H1 (cell line): ENCODE measurements around the gene MMP12. TPM values are rescaled to one million over a fixed set of nuclear protein-coding genes. Genes with fewer than 3 reads are reported as not detected.

Source experiments
- CTCF ChIA-PET: fragments of 300-600 bp; sonication (Branson Sonifier 250); formaldehyde crosslinking; loops from one replicate; lab custom pipeline; 2021; ENCODE audit not compliant: partially characterized antibody; lab: Charles Lee
- POLR2A ChIA-PET: fragments of 300-600 bp; sonication (Branson Sonifier 250); formaldehyde crosslinking; loops from one replicate; lab custom pipeline; 2021; ENCODE audit warnings: inconsistent platforms; ENCODE audit not compliant: partially characterized antibody; lab: Charles Lee
- DNase-seq, 2 experiments: peaks; one replicate each; pipeline versions ENCODE4 v3.0.0 to v3.0.0-alpha.2; 2010 to 2022; ENCODE audit warnings: low spot score in 2 of 2, low read depth in 1 of 2, mixed read lengths in 1 of 2
- FAIRE-seq: peaks from 2 replicates; lab custom pipeline; 2011; peaks lifted over from hg19 to GRCh38; lab: Jason Lieb, UNC
- H2AFZ ChIP-seq: 2 replicates; pipeline ENCODE4 v1.8.1; 2012; ENCODE audit warnings: low read length, inconsistent platforms
- H2AK5ac ChIP-seq: 2 replicates; pipeline ENCODE4 v1.6.1; 2013; ENCODE audit warnings: low read depth, low read length
- H2BK120ac ChIP-seq: replicated peaks from 2 replicates; pipeline ENCODE3; 2013; ENCODE audit warnings: low read depth, low read length, inconsistent platforms
- H2BK12ac ChIP-seq: 2 replicates; pipeline ENCODE4 v1.6.1; 2013; ENCODE audit warnings: low read depth, low read length
- H2BK15ac ChIP-seq: 2 replicates; pipeline ENCODE4 v1.6.1; 2013; ENCODE audit warnings: low read length
- H2BK20ac ChIP-seq: 2 replicates; pipeline ENCODE4 v1.6.1; 2013; ENCODE audit warnings: low read length
- H2BK5ac ChIP-seq: 2 replicates; pipeline ENCODE4 v1.6.1; 2013; ENCODE audit warnings: low read depth, low read length
- H3K14ac ChIP-seq: 2 replicates; pipeline ENCODE4 v1.6.1; 2013; ENCODE audit warnings: inconsistent platforms; ENCODE audit not compliant: insufficient read length
- H3K18ac ChIP-seq: 2 replicates; pipeline ENCODE4 v1.6.1; 2013; ENCODE audit warnings: low read length; ENCODE audit errors: extremely low read depth
- H3K23ac ChIP-seq: 2 replicates; pipeline ENCODE4 v1.6.1; 2013; ENCODE audit warnings: inconsistent platforms; ENCODE audit not compliant: insufficient read length
- H3K23me2 ChIP-seq: 2 replicates; pipeline ENCODE4 v1.6.1; 2013; ENCODE audit warnings: low read depth, low read length
- H3K27ac ChIP-seq: 2 replicates; pipeline ENCODE4 v1.6.1; 2011; ENCODE audit warnings: low read depth, low read length, inconsistent platforms
- H3K27me3 ChIP-seq, 4 experiments: replicated peaks in 1 of 4; 1 replicate in 1 of 4; 2 replicates in 3 of 4; pipeline versions ENCODE4 v1.6.1 to v1.8.1; 2011 to 2013; ENCODE audit warnings: low read length in 3 of 4, mild to moderate bottlenecking in 3 of 4, inconsistent platforms in 2 of 4, mixed read lengths in 2 of 4, moderate library complexity in 1 of 4; ENCODE audit not compliant: control insufficient read depth in 3 of 4, insufficient read depth in 3 of 4; ENCODE audit errors: extremely low read depth in 1 of 4
- H3K36me3 ChIP-seq, 4 experiments: 2 replicates each; pipeline versions ENCODE4 v1.6.1 to v1.8.1; 2011 to 2013; ENCODE audit warnings: mild to moderate bottlenecking in 4 of 4, low read length in 3 of 4, moderate library complexity in 2 of 4, control low read depth in 1 of 4, inconsistent platforms in 1 of 4; ENCODE audit not compliant: insufficient read depth in 4 of 4, control insufficient read depth in 2 of 4
- H3K4ac ChIP-seq: replicated peaks from 2 replicates; pipeline ENCODE3; 2013; ENCODE audit warnings: low read length, low read depth, mixed read lengths, inconsistent platforms; ENCODE audit not compliant: insufficient read length
- H3K4me1 ChIP-seq, 4 experiments: replicated peaks in 1 of 4; 1 replicate in 1 of 4; 2 replicates in 3 of 4; pipeline versions ENCODE4 v1.6.1 to v1.8.1; 2011 to 2013; ENCODE audit warnings: low read length in 3 of 4, inconsistent platforms in 2 of 4, mixed read lengths in 1 of 4; ENCODE audit not compliant: insufficient read depth in 4 of 4, control insufficient read depth in 3 of 4
- H3K4me2 ChIP-seq, 2 experiments: 2 replicates each; pipeline versions ENCODE4 v1.6.1 to v1.8.1; 2011 to 2013; ENCODE audit warnings: low read depth in 2 of 2, low read length in 2 of 2, control low read depth in 1 of 2, inconsistent platforms in 1 of 2, mild to moderate bottlenecking in 1 of 2; ENCODE audit not compliant: insufficient read depth in 1 of 2
- H3K4me3 ChIP-seq, 4 experiments: fragments of 200-600, 300-600 bp in 1 of 4; sonication (generic), shearing (Covaris generic), sonication (Bioruptor Twin) in 1 of 4; 2 replicates each; pipeline versions ENCODE4 v1.5.1 to v1.8.1; 2011 to 2016; ENCODE audit warnings: low read length in 4 of 4, low read depth in 3 of 4, control low read depth in 2 of 4, inconsistent platforms in 2 of 4, mild to moderate bottlenecking in 2 of 4, mixed read lengths in 1 of 4, moderate library complexity in 1 of 4; ENCODE audit not compliant: insufficient read depth in 2 of 4; ENCODE audit errors: extremely low read depth in 1 of 4
- H3K56ac ChIP-seq: replicated peaks from 2 replicates; pipeline ENCODE3; 2013; ENCODE audit warnings: low read depth, mild to moderate bottlenecking, mixed read lengths, low read length, inconsistent platforms; ENCODE audit not compliant: insufficient read length
- H3K79me1 ChIP-seq: 2 replicates; pipeline ENCODE4 v1.6.1; 2013; ENCODE audit warnings: low read depth, low read length, control low read depth
- H3K79me2 ChIP-seq, 2 experiments: 2 replicates each; pipeline versions ENCODE4 v1.6.1 to v1.8.1; 2012 to 2013; ENCODE audit warnings: low read length in 2 of 2, mild to moderate bottlenecking in 2 of 2, inconsistent platforms in 1 of 2; ENCODE audit not compliant: insufficient read depth in 2 of 2, control insufficient read depth in 1 of 2
- H3K9ac ChIP-seq, 4 experiments: replicated peaks in 1 of 4; 1 replicate in 1 of 4; 2 replicates in 3 of 4; pipeline versions ENCODE4 v1.6.1 to v1.8.1; 2011 to 2013; ENCODE audit warnings: low read depth in 3 of 4, low read length in 3 of 4, control low read depth in 2 of 4, mild to moderate bottlenecking in 2 of 4, moderate library complexity in 2 of 4, inconsistent platforms in 1 of 4; ENCODE audit errors: extremely low read depth in 1 of 4
- H3K9me3 ChIP-seq, 2 experiments: 2 replicates each; pipeline versions ENCODE4 v1.6.1 to v1.8.1; 2012 to 2013; ENCODE audit warnings: mild to moderate bottlenecking in 2 of 2, moderate library complexity in 2 of 2, control low read depth in 1 of 2, inconsistent platforms in 1 of 2, low read depth in 1 of 2, low read length in 1 of 2, mixed read lengths in 1 of 2; ENCODE audit not compliant: insufficient read depth in 2 of 2
- H4K20me1 ChIP-seq, 2 experiments: replicated peaks in 1 of 2; 2 replicates each; pipeline versions ENCODE3 to v1.8.1; 2011 to 2013; ENCODE audit warnings: inconsistent platforms in 2 of 2, low read length in 2 of 2, mild to moderate bottlenecking in 1 of 2; ENCODE audit not compliant: insufficient read depth in 2 of 2, control insufficient read depth in 1 of 2
- H4K5ac ChIP-seq: 2 replicates; pipeline ENCODE4 v1.6.1; 2013; ENCODE audit warnings: low read length, low read depth, mixed read lengths, inconsistent platforms; ENCODE audit not compliant: insufficient read length
- H4K8ac ChIP-seq: 2 replicates; pipeline ENCODE4 v1.8.0; 2013; ENCODE audit warnings: mild to moderate bottlenecking, moderate library complexity, low read length, inconsistent platforms; ENCODE audit not compliant: insufficient read depth; ENCODE audit errors: extremely low read depth
- H4K91ac ChIP-seq: replicated peaks from 2 replicates; pipeline ENCODE3; 2013; ENCODE audit warnings: low read length, mixed read lengths, inconsistent platforms; ENCODE audit not compliant: insufficient read length
- ASH2L ChIP-seq: fragments of 200-600, 300-600 bp; sonication (generic); IDR thresholded peaks from one replicate; pipeline ENCODE4 v1.7.1; 2017; ENCODE audit warnings: low read length
- BCL11A ChIP-seq, 2 experiments: IDR thresholded peaks; one replicate each; pipeline ENCODE4 v1.6.1; 2011; ENCODE audit warnings: low read depth in 2 of 2, low read length in 2 of 2, mild to moderate bottlenecking in 2 of 2
- E2F6 ChIP-seq: IDR thresholded peaks from 2 replicates; pipeline ENCODE4 v1.6.1; 2012; ENCODE audit warnings: inconsistent platforms
- FOSL1 ChIP-seq: IDR thresholded peaks from 2 replicates; pipeline ENCODE4 v1.6.1; 2011; ENCODE audit warnings: mild to moderate bottlenecking, low read depth, low read length, moderate library complexity; ENCODE audit not compliant: insufficient read depth
- HDAC6 ChIP-seq: IDR thresholded peaks from one replicate; pipeline ENCODE4 v1.7.1; 2012; ENCODE audit warnings: low read depth, mild to moderate bottlenecking, inconsistent platforms, low read length, moderate library complexity
- MAX ChIP-seq: IDR thresholded peaks from 2 replicates; pipeline ENCODE4 v1.6.1; 2012; ENCODE audit warnings: inconsistent platforms
- RAD21 ChIP-seq, 2 experiments: IDR thresholded peaks in 1 of 2; conservative IDR thresholded peaks in 1 of 2; 2 replicates each; pipeline ENCODE4 v1.6.1; 2011; ENCODE audit warnings: low read depth in 2 of 2, low read length in 2 of 2, improper control_type of control experiment in 1 of 2, inconsistent platforms in 1 of 2, mild to moderate bottlenecking in 1 of 2, moderate library complexity in 1 of 2
- SIN3A ChIP-seq, 2 experiments: IDR thresholded peaks in 1 of 2; conservative IDR thresholded peaks in 1 of 2; 2 replicates each; pipeline ENCODE4 v1.6.1; 2011 to 2012; ENCODE audit warnings: low read length in 2 of 2, improper control_type of control experiment in 1 of 2, low read depth in 1 of 2, mild to moderate bottlenecking in 1 of 2
- TBP ChIP-seq: IDR thresholded peaks from 2 replicates; pipeline ENCODE4 v1.6.1; 2011; ENCODE audit warnings: low read depth, low read length, improper control_type of control experiment
- WGBS, 2 experiments: shearing (Covaris generic) in 1 of 2; methylation state at CpG; one replicate each; pipeline versions ENCODE4 v1.1.6 to v1.1.7; 2013 to 2015; ENCODE audit warnings: low lambda C conversion rate in 2 of 2, mixed read lengths in 2 of 2, inconsistent platforms in 1 of 2, low coverage in 1 of 2, missing lambda C conversion rate in 1 of 2; ENCODE audit not compliant: insufficient replicate concordance in 2 of 2, insufficient coverage in 1 of 2, insufficient read length in 1 of 2; ENCODE audit errors: extremely low coverage in 1 of 2, missing lambda C conversion rate in 1 of 2; 5-methylcytosine and 5-hydroxymethylcytosine counted together
- polyA plus RNA-seq, 7 experiments: library from polyadenylated mRNA; depleted of rRNA in 3 of 7; stranded (reverse) in 5 of 7; unstranded in 2 of 7; fragments of >200 nt in 5 of 7; fragments of 200-250 nt in 2 of 7; gene quantifications; 1 replicate in 5 of 7; 2 replicates in 1 of 7; 4 replicates in 1 of 7; pipeline versions ENCODE4 v1.2.1 to v1.2.3, GENCODE V29; 2011 to 2013; ENCODE audit warnings: missing spikeins in 2 of 7, mixed read lengths in 2 of 7
- total RNA-seq: library from RNA; stranded (reverse); fragmentation: NEBNext Ultra II Directional; extraction: Animal tissue kit (Norgen Biotek cat#: 25700); gene quantifications from 2 replicates; pipeline ENCODE4 v1.2.1, GENCODE V29; 2021

Gene MMP12
- total and polyA plus RNA-seq, 2 of the 8 experiments (the other 6 are each of a cell fraction or from before 2014, with no cell fraction given): not detected

GRCh38 chr11:102831489-102832440 is 43.0 kb downstream of the MMP12 start:
- peak overlapping the region; percentile 47 to 54; a peak in 3 of 4 replicates for H3K4me2 ChIP-seq
- CTCF ChIA-PET: interaction anchor here (0.7 to 3.1 kb wide), 18 partner anchors 10 to 246 kb away, joined by 3 to 21 read pairs (median 4); partner anchors contain the start of gene MMP10
- TF ChIP-seq TBP (no peak), HDAC6 (no peak), FOSL1 (no peak), MAX (no peak), ASH2L (peak; percentile 25), RAD21 (IDR thresholded peaks at IDR 0.05 in 1 of 2, conservative IDR thresholded peaks at IDR 0.05 in 1 of 2; ENCODE audit: low read depth in 2 of 2, low read length in 2 of 2) (peak; percentile 84), BCL11A (IDR thresholded peaks at IDR 0.05; ENCODE audit: low read depth in 2 of 2, low read length in 2 of 2) (no peak), E2F6 (peak; percentile 39; the same call in 1 of the 2 replicates), SIN3A (conservative IDR thresholded peaks at IDR 0.05 in 1 of 2, IDR thresholded peaks at IDR 0.05 in 1 of 2; ENCODE audit: low read depth in 1 of 2, low read length in 2 of 2) (no peak)

More at GRCh38 chr11:102831489-102832440, 43.0 kb downstream of the MMP12 start:
- Histone ChIP-seq H3K14ac (no peak overlapping the region), H3K4ac (no peak overlapping the region), H4K91ac (no peak overlapping the region), H2BK120ac (no peak overlapping the region), H2BK5ac (no peak overlapping the region; the same call in 1 of the 2 replicates), H4K20me1 (no peaks in the 10 kb centered on the region), H3K9ac (no peak overlapping the region), H4K5ac (no peak overlapping the region), H2AFZ (peak overlapping the region; percentile 61), H3K79me2 (no peaks in the 10 kb centered on the region), H3K9me3 (no peaks in the 10 kb centered on the region), H3K36me3 (no peaks in the 10 kb centered on the region), H4K8ac (peak overlapping the region; percentile 35; the same call in 1 of the 2 replicates), H3K23me2 (no peaks in the 10 kb centered on the region), H2BK15ac (peak overlapping the region; percentile 51; the same call in 1 of the 2 replicates), H3K23ac (no peak overlapping the region), H3K18ac (no peak overlapping the region), H3K27ac (no peak overlapping the region), H3K56ac (no peak overlapping the region), H3K4me1 (peaks cover 0 to 7% (median 1%) of the 10 kb centered on the region in 4 experiments; a peak in 4 of 7 replicates), H3K27me3 (no peaks in the 10 kb centered on the region; a peak in 2 of 7 replicates), H2BK20ac (no peak overlapping the region), H3K4me3 (peak overlapping the region in 2 of 4 experiments; percentile 10 to 34; a peak in 2 of 8 replicates), H2BK12ac (peak overlapping the region; percentile 79; the same call in 1 of the 2 replicates), H2AK5ac (no peak overlapping the region), H3K79me1 (no peaks in the 10 kb centered on the region)
- DNase-seq (peak in 1 of 2 experiments; percentile 71), FAIRE-seq (no peak)
- WGBS, 2 experiments: 60% methylated on average over 36 of the region's 38 CpGs; no CpG with 5 or more reads in 1 of the 2 experiments
- POLR2A ChIA-PET: no interaction called here
